HG02938 (cell line): ENCODE measurements around the gene OLAH.
A peak's percentile ranks its signal among the peaks of the same experiment; 100 is the strongest.

Source experiments
- ATAC-seq: cut with Tn5 transposase; IDR thresholded peaks from one replicate; pipeline ENCODE4 v1.9.1; 2021; ENCODE audit warnings: mild to moderate bottlenecking, moderate library complexity; ENCODE audit not compliant: unreplicated experiment

The OLAH gene

DNA sequence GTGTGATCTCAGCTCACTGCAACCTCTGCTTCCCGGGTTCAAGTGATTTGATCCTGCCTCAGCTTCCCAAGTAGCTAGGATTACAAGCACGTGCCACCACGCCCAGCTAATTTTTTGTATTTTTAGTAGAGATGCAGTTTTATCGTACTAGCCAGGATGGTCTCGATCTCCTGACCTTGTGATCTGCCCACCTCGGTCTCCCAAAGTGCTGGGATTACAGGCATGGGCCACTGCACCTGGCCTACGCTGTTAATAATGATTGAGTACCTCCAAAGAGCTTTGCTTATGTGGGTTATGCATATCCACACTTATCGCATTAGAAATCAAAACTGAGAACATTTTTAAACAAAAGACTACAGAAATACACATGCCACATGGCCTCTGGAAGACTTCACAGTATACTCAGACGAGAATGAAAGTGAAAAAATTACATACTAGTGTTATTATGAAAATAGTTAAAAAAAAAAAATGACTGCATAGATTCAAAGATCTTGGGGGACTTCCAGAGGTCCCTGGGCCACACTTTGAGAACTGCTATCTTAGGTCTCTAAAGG is 78.8 kb downstream of the OLAH start:
- peak; percentile 87 for ATAC-seq
